ENCODE measurements around the gene PACSIN2.

PACSIN2 gene

GRCh38 chr22:42881298-42881697, 133.7 kb downstream of the PACSIN2 start:
- DNase-seq (ENCODE audit: low spot score), result no peak

DNA sequence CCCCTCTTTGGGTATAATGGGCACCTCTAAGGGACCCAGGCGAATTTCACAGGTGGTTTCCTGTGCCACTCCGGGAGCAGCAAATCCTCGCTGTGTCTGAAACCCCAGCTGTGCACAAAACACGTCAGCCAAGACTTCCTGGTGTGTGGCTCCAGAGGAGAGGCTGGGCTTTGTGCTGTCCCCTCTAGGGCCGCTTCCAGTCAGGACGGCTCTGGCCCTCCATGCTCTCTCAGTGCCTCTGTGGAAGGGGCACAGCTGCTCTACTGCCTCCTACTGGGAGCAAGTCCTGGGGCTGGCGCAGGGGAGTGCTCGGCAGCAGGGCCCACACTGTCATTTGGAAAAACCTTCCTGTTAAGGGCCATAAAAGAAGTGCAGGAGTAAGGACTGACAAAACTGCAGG, 134.1 kb downstream of the PACSIN2 start:
- no peak for DNase-seq (ENCODE audit: low spot score)

- DNase-seq (ENCODE audit: low spot score), result no peak
Observed at GRCh38 chr22:42879371-42880021, 135.5 kb downstream of the PACSIN2 start.

- DNase-seq (ENCODE audit: low spot score), result no peak
Observed at GRCh38 chr22:42878561-42879305, 136.2 kb downstream of the PACSIN2 start.

GRCh38 chr22:42877597-42878340, 137.2 kb downstream of the PACSIN2 start:
- DNase-seq (ENCODE audit: low spot score), result no peak

GRCh38 chr22:42877158-42877557, 137.8 kb downstream of the PACSIN2 start:
- no peak for DNase-seq (ENCODE audit: low spot score)

DNA sequence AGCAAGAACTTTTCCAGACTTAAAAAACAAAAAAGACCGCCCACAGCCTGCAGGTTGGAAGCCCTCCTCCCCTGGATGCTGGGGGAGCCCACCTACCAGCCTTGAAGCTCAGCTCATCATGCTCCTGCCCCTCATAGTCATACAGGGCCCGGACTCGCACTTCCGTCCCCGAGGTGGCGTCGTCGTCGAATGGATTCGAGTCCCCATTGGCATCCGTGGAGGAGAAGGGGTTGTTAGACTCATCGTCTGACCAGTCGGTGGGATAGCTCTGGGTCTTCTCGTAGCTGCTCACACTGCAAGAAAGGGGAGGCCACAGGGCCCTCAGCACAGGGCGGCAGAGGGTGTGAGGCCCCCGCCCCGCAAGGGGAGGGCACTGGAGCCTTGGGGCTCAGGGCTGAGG, 138.9 kb downstream of the PACSIN2 start:
- DNase-seq (ENCODE audit: low spot score), result no peak

GRCh38 chr22:42874010-42874409, 140.9 kb downstream of the PACSIN2 start:
- no peak for DNase-seq (ENCODE audit: low spot score)

DNA sequence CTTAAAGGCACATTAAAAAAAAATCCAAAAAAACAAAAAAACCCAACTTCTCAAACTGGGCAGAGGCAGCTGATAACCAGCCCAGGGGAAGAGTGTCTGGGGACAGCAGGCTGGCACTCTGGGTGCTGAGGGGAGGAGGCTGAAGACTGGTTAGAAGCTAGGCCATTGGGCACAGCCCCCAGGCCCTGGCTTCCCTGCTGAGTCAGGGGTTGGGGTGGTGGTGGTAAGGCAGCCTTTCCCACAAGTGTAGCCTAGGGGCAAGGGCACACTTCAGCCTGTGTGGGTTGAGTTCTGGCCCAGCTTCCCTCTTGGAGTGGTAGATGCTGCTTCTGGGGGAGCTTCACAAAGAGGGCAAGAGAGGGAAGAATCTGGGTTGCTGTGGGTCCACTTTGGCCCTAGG, 141.6 kb downstream of the PACSIN2 start:
- DNase-seq (ENCODE audit: low spot score), result no peak

GRCh38 chr22:42872821-42873220, 142.1 kb downstream of the PACSIN2 start:
- DNase-seq (ENCODE audit: low spot score), result no peak

DNA sequence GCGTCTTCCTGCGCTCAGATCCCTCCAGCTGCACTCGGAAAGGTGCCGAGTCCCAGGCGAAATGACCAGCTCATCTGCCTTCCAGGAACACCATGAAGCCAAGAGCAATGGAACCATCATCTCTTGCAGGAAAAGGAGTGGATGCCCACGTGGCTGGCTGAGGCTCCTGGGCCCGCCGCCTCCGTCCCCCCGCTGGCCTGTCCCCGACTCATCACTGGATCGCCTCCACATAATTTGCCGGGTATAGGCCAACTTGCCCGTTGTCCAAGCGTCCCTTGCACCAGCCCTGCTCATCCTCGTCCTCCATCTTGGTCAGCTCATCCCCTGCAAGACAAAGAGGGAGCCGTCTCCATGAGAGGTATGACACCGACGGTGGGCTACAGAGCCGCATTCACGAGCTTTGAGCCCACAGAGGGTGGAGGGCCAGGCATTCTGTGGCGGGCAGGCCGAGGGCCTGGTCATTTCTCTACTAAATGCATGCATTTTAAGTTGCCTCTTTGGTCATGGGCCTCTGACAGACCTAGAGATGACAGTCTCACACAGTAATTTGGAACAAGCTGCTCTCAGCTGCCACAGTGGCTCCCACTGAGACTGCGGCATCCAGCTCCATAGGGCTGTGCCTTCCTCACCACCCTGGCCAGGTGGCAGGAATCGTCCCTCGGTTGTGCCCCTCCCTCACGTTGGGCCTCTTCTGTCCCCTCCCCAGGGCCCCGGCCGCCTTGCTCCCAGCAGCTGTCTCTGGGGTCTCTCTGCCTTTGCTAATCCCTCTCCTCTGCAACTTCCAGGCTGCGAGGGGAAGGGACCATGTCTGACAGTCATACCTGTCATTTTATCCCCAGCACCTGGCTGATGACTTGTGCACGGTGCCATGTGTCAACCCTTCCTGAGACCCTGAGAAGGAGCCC, 143.6 kb downstream of the PACSIN2 start:
- DNase-seq (ENCODE audit: low spot score), result no peak

DNA sequence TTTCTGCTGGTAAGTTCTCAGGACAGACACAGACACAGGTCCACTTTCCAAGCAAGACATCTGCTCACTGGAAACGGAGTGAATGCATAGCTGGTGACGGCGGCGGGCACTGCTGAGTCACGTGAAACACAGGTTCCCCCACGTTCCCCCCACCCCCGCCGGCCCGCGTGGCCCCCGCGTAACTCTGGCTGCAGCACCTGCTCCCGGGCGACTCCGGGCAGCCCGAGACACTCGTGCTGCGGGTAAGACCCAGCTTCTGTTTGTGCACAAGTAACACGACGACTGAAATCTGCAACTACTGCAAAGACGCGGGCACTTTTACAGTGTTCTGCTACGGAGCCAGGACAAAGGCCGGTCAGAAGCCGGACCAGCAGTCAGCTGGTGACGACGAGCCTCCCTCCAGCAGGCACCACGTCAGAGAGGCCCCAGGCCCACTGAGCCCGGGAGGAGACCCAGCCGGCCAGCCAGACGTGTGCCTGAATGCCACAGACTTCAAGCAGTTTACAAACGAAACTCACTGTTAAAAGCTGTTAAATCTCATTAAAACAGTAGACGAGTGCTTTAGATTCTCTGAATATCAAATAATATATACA, 145.0 kb downstream of the PACSIN2 start:
- DNase-seq (ENCODE audit: low spot score), result no peak

DNA sequence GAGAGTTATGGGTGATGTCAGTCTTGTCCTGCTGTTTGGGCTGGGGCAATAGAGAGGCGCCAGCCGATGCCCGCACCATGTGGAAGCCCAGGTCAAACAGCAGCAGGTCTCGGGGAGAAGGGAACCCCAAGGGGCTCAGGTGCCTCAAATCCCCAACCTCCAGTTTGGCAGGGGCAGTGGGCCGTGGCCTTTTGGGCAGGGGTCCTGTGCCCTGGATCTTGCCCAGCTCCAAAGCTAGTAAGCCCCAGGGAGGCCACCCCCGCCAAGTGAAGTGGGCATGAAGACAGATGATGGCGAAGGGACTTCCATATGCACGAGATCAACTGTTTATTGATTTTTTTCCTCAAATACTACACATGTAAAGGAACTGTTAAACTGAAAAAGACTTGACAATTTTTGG, 145.5 kb downstream of the PACSIN2 start:
- no peak for DNase-seq (ENCODE audit: low spot score)

DNA sequence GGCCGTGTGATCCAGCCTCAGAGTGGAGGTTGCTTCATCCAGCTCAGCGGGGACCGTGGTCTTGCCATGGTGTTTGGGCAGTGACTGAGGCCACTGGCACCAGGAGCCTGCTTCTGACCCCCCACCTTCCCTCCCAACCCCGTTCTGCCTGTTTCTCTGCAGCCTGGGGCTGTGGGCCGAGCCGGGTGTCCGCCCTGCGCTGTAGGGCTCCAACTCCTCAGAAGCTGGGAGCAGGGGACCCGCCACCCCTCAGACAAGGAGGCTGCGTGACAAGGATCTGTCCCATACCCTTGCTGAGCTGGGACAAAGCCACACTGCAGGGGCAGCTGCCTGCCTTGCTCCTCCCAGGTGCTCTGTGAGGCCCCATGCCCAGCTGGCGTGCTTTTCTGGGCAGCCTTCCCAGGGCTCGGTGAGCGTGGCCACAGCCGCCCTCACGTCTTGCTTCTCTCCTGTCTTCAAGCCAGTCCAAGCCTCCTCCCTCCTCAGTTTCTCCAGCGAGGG, 146.1 kb downstream of the PACSIN2 start:
- DNase-seq (ENCODE audit: low spot score), result no peak

DNA sequence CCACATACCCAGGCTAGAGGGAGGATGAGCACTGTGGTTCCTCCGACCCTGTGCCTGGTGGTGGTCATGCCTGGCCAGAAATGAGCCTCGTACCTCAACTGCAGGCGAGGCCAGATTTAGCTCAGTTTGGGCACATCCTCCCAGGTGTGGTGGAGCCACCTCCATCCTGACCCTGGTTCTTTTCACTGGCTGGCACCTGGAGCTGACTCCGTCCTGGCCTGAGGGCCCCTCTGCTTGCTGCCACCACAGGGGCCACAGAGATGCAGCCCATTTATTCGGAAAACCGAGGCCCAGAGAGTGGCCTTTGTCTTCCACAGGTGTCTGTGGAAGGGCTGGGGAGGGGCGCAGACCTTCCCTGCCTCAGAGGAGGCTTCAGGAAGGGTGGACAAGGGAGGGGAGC, 148.8 kb downstream of the PACSIN2 start:
- no peak for DNase-seq (ENCODE audit: low spot score)

- no peak for DNase-seq (ENCODE audit: low spot score)
Observed at GRCh38 chr22:42865536-42865935, 149.4 kb downstream of the PACSIN2 start.

GRCh38 chr22:42863349-42863961, 151.5 kb downstream of the PACSIN2 start:
- DNase-seq (ENCODE audit: low spot score), result no peak

DNA sequence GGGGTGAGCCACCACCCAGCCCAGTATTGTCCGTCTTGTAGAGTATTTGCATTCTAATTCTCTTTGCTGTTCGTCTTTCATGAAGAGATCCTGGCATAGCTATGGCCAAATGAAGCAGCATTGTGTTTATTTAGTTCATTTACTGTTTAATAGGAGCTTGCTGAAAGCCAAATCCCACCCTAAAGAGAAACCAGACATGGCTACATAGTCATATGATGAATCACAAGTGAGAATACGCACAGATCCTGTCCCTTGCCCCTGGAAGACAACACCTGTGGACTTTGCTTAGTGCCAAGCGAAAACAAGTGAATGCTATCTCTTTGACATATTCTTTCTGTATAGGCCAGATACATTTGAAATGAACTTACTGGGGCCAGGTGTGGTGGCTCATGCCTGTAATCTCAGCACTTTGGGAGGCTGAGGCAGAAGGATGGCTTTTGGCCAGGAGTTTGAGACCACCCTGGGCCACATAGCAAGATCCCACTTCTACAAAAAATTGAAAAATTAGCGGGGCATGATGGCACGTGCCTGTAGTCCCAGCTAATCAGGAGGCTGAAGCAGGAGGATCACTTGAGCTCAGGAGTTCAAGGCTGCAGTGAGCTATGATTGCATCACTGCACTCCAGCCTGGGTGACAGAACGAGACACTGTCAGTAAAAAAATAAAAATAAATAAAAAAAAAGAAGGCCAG, 152.8 kb downstream of the PACSIN2 start:
- DNase-seq (ENCODE audit: low spot score), result no peak

- DNase-seq (ENCODE audit: low spot score), result no peak
Observed at GRCh38 chr22:42860968-42861367, 154.0 kb downstream of the PACSIN2 start.

- DNase-seq (ENCODE audit: low spot score), result no peak
Observed at GRCh38 chr22:42857845-42858481, 157.0 kb downstream of the PACSIN2 start.

Data from hematopoietic multipotent progenitor cell treated with erythropoietin and hydrocortisone succinate and interleukin-3 and kit ligand, for 15 days (in vitro differentiated cells).